Daoy (cell line): ENCODE data around the gene SIL1. TPM values are rescaled to one million over a fixed set of nuclear protein-coding genes. Genes with fewer than 3 reads are reported as not detected.
"Not testable (repeated sequence)": the region's sequence is repeated elsewhere in the genome, so short reads cannot be mapped to it uniquely, and the experiment has no call there.

Experiments
- DNase-seq: peaks from one replicate; pipeline ENCODE4 v3.0.0-alpha.2; 2015; ENCODE audit warnings: low read depth
- total RNA-seq: library from RNA; depleted of rRNA; stranded (reverse); fragments of >200 nt; shearing (Covaris generic); gene quantifications from 2 replicates; pipeline ENCODE4 v1.2.3, GENCODE V29; 2014

SIL1 gene
- total RNA-seq, 1 experiment from 2014 or later: 28.7 TPM

- DNase-seq: no peak
Measured at GRCh38 chr5:139027150-139027549, 171.0 kb downstream of the SIL1 start.

DNA sequence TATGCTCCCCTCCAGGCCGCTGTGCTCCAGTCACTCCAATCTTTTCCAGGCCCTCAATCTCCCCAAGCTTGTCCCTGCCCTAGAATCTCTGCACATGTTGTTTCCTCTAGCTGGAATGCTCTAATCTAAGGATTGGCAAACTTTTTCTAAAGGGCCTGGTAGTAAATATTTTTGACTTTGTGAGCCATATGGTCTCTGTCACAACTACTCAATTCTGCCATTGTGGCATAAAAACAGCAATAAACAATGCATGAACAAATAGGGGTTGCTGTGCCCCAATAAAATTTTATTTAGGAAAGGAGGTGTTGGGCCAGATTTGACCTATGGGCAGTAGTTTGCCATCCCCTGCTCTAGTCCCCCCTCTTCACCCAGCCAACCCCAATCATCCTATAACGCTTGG lies 172.5 kb downstream of the SIL1 start:
- DNase-seq: no peak

GRCh38 chr5:139023286-139023685 lies 174.9 kb downstream of the SIL1 start:
- DNase-seq: no peak

DNA sequence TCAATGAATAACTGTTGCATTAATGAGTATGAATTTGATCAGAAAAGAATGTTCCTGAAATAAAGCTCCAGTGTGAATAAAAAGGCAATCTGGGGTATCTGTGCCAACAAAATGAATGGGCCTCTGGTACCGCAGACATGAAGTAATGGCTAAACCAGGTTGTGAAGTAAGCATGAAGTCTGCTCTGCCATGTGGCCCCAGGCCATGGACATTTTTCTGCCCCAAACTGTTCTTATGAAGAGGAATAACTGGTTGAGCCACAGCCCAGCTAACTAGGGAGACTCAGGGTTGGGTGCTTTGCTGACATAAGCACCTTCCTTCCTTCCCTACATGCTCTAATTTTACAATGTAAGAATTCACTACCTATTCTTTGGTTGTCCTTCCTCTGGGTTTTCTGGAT lies 175.6 kb downstream of the SIL1 start:
- DNase-seq: no peak

- DNase-seq: no peak
Measured at GRCh38 chr5:139021346-139021745, 176.8 kb downstream of the SIL1 start.

- no peak for DNase-seq
Measured at GRCh38 chr5:139019880-139020279, 178.3 kb downstream of the SIL1 start.

DNA sequence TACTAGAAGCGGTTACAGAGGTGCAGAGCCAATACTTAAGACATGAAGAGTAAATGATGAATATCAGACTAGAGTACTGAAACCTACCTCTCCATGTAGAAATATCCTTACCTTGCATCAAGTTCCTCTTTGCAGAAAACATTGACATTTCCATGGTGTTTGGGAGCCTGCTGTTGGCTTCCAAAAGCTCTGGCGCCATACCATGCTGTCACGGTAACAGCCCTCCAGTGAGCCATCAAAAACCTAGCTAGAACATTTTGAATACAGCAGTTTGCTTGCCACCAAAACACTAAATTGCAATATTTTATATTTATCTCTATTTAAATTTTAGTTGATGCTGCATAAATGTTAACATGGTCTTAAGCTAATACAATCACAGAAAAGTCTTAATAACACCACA lies 179.0 kb downstream of the SIL1 start:
- no peak for DNase-seq

DNA sequence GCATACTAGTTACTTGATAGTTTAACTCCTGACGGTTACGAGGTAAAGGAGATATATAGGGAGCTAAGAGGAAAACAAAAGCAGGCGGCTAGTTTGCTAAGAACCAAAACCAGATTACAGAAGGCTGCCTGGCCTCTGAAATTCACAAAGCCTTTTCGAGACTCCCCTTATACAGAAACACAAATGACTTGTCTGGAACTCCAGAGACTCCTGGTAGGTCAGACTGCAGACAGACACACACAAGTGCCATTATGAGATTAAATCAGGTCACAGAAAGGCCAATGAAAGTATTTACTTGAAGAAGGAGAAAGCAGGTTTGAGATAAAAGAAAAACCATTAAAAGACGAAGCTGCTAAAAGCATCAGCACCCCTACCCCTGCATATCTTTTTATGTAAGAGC lies 180.5 kb downstream of the SIL1 start:
- DNase-seq: no peak

DNA sequence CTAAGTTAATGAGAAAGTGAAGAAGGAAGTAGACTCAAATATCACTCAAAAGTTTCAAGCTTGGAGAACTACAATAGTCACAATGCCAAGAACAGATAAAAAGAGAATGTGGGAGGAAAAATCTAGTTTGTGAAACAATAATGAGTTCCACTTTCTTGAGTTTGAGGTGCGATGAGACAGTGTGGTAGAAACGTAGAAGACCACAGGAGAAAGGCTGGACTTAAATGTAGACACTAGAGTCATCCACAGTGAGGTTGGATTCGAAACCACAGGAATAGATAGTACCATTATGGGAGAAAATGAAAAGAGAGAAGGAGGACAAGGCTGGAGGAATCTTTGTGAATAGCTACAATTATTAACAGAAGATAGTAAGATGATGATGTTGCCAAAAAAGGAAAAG lies 182.0 kb downstream of the SIL1 start:
- DNase-seq: no peak

- peak; percentile 53 for DNase-seq
Measured at GRCh38 chr5:139014726-139015125, 183.4 kb downstream of the SIL1 start.

- no peak for DNase-seq
Measured at GRCh38 chr5:139012176-139012575, 186.0 kb downstream of the SIL1 start.

GRCh38 chr5:139011156-139011555 lies 187.0 kb downstream of the SIL1 start:
- DNase-seq: not testable (repeated sequence)

DNA sequence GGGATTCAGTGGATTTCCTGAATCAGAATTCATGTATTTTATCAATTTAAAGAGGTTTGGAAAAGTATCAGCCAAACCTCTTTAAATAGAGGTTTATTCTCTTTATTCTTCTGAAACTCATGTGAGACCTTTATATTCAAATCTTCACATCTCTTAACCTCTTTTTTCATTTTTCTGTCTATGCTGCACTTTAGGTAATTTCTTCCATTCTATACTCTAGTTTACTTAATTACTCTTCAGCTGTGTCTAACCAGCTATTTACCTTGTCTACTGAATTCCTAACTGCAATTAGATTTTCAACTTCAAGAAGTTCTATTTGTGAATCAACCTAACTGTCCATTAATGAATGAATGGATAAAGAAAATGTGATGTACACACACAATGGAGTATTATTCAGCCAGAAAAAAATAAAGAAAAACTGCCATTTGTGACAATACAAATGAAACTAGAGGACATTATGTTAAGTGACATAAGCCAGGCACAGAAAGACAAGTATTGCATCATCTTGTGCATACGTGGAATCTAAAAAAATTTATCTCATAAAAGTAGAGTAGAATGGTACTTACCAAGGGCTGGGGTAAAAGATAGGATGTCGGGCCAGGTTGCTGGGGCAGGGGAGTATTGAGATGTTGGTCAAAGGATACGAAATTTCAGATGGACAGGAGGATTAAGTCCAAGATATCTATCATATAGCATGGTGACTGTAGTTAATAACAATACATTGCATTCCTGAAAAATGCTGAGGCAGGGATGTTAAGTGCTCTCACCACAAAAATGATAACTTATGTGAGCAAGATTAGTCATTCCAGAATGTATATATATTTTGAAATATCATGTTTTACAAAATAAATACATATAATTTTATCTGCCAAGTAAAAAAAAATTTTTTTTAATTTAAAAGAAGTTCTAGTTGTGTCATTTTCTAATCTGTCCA lies 193.5 kb downstream of the SIL1 start:
- no peak for DNase-seq

DNA sequence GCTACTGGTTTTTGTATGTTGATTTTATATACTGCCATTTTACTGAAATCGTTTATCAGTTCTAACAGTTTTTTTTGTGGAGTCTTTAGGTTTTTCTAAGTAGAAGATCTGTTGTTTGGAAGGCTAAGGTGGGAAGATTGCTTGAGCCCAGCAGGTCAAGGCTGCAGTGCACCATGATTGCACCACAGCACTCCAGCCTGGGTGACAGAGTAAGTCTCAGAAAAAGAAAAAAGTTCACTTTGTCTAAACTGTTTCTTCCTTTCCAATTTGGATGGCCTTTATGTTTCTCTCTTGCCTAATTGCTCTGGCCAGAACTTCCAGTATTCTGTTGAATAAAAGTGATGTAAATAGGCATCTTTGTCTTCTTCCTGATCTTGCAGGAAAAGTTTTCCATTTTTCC lies 198.5 kb downstream of the SIL1 start:
- DNase-seq: no peak

DNA sequence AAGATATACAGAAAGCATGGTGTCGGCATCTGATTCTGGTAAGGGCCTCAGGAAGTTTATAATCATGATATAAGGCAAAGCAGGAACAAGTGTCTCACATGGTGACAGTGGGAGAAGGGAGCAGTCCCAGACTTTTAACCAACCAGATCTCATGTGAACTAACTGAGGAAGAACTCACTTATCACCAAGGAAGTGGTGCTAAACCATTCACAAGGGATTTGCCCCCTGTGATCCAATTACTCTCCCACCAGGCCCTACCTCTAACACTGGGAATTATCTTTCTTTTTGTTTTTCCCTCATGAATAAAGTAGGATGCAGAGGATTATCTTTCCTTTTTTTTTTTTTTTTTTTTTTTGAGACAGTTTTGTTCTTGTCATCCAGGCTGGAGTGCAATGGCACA lies 199.6 kb downstream of the SIL1 start:
- DNase-seq: no peak

GRCh38 chr5:138996120-138996519 lies 202.0 kb downstream of the SIL1 start:
- DNase-seq: no peak

DNA sequence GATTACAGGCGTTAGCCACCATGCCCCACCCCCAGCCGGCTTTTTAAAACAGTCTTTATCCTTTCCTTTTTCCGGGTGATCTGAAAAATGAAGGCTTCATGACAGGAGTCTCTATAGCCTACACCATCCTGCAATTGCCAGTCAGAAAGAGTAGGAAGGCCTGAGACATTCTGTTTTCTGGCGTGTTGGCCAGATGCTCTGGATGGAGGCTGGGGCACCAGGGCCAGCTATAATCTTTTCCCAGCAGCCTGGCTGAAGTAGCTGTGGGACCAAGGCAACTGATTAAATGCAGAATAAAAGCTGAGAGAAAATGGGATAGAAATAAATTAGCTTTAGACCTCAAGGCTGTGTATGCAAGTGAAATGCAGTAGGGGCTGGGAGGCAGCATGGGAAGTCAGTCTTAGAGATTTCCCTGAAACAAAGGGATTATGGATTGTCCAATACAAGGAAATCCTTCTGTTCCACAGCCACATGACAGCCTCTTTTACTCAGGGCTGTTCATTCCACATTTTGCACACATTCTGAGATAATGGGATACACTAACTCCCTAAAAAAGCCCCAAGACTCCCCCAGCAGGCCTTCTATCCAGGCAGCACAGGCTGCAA lies 207.1 kb downstream of the SIL1 start:
- no peak for DNase-seq

DNA sequence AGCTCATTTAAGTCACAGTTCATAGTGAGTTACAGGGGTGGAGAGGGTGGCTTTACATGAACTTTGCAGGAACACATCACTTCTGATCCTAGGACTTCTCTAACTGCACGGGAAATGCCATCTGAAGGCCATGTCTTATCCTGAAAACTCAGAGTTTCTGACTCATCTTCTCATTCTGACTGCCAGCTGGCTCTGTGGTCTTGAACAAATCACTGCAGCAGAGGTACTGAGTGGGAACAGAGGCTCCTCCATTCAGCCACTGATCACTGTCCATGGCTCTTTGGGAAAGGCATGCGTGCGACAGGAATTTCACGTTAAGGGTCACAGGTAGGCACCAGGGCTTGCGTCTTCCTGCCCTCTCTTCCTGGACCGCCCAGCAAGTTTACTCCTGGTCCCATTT lies 208.4 kb downstream of the SIL1 start:
- DNase-seq: no peak

DNA sequence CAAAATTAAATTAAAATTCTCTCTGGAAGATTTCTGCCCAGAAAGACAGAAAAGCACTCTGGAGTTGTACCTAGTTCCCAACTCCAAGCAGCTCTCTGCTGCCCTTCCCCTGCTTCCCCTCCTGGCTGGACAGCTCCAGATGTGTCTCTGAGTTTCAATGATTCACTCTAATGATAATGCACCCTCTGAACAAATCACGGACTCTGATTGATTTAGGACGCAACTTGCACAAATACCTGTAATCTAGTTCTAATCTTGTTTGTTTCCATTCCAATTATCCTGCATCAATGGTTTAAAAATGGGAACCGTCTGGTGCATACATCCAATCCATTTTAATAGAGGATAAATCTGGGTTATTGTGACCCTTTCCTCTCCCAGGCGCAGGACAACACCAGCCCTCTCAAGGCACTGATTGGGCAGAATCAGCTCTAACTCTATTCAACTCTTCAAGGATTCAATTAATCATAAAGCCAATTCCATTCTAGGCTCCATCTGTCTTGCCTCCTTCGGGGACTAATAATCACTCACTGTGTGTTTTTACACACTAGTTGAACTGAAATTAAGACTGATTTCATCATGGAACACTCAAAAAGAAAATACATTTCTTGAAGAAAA lies 211.9 kb downstream of the SIL1 start:
- no peak for DNase-seq

- peak; percentile 29 for DNase-seq
Measured at GRCh38 chr5:138985683-138986082, 212.5 kb downstream of the SIL1 start.

DNA sequence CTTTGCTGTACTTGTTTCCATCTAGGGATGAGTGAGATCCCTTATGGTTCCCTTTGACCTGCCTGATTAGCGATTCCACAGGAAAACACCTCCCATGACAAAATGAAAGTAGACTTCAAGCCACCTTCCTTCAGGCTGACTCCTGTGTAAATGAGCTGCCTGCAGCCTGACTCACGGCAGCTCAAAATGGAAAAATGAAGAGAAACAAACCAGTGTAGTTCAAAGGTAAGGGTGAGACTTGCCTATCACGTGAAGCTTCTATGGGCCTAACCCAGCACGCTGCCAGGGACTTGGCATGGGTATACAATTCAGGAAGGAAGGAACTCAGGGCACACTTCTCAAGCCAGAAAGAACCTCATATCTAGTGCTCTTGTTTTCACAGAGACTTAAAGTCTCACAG lies 212.9 kb downstream of the SIL1 start:
- peak; percentile 71 for DNase-seq

GRCh38 chr5:138983984-138984383 lies 214.2 kb downstream of the SIL1 start:
- DNase-seq: no peak

GRCh38 chr5:138981586-138981985 lies 216.6 kb downstream of the SIL1 start:
- DNase-seq: peak; percentile 34
